K562 (cell line): Measurements from ENCODE around the gene MPHOSPH6. TPM values are rescaled to one million over a fixed set of nuclear protein-coding genes. Genes with fewer than 3 reads are reported as not detected.

Experiments
- ATAC-seq: fragments of 200-7000 bp; cut with Tn5 transposase; 3 replicates; pipeline ENCODE4 v1.9.1; 2020; ENCODE audit warnings: moderate library complexity
- BruUV-seq: library from RNA; stranded (reverse); fragments of 400-500 nt; replicated peaks from 2 replicates; lab custom pipeline; 2021; lab: Mats Ljungman, UMichigan
- CTCF ChIA-PET: fragments of 300-600 bp; formaldehyde crosslinking; extraction: SDS; loops from one replicate; lab custom pipeline; 2021; ENCODE audit warnings: low intra/inter-chr PET ratio; lab: Yijun Ruan, JAX
- POLR2A ChIA-PET: fragments of 300-600, 350-650 bp; sonication (Branson Sonifier 250); formaldehyde crosslinking; extraction: SDS; loops from one replicate; lab custom pipeline; 2021; ENCODE audit warnings: antibody characterized with exemption, inconsistent platforms; lab: Yijun Ruan, JAX
- DNase-seq, 4 experiments: peaks; one replicate each; pipeline versions ENCODE4 v3.0.0 to v3.0.0-alpha.2; 2011 to 2018; ENCODE audit warnings: low spot score in 3 of 4, mixed read lengths in 3 of 4; ENCODE audit errors: extremely low read depth in 1 of 4
- FAIRE-seq: peaks from 2 replicates; lab custom pipeline; 2011; peaks lifted over from hg19 to GRCh38; lab: Jason Lieb, UNC
- H2AFZ ChIP-seq: 2 replicates; pipeline ENCODE4 v1.6.0; 2011; ENCODE audit warnings: low read depth, low read length, control low read depth, inconsistent platforms
- H3K27ac ChIP-seq: fragments of 200-600 bp; 3 replicates; pipeline ENCODE4 v1.8.0; 2011; ENCODE audit warnings: low read depth, mild to moderate bottlenecking, control low read depth, inconsistent platforms, low read length, moderate library complexity, mixed read lengths; ENCODE audit errors: extremely low read depth
- H3K27me3 ChIP-seq, 2 experiments: fragments of 300-600 bp in 1 of 2; 2 replicates in 1 of 2; 3 replicates in 1 of 2; pipeline versions ENCODE4 v1.6.0 to v1.8.0; 2011; ENCODE audit warnings: inconsistent platforms in 2 of 2, low read length in 2 of 2, mild to moderate bottlenecking in 1 of 2, mixed read lengths in 1 of 2, moderate library complexity in 1 of 2; ENCODE audit not compliant: control insufficient read depth in 2 of 2, insufficient read depth in 2 of 2
- H3K36me3 ChIP-seq: fragments of 300-600 bp; 3 replicates; pipeline ENCODE4 v1.8.0; 2011; ENCODE audit warnings: mild to moderate bottlenecking, low read length, inconsistent platforms; ENCODE audit not compliant: control insufficient read depth, insufficient read depth
- H3K4me1 ChIP-seq, 2 experiments: fragments of 200-600 bp in 1 of 2; replicated peaks in 1 of 2; 2 replicates in 1 of 2; 3 replicates in 1 of 2; pipeline versions ENCODE4 v1.5.1 to v1.8.0; 2011; ENCODE audit warnings: inconsistent platforms in 2 of 2, low read length in 2 of 2, mild to moderate bottlenecking in 1 of 2, mixed read lengths in 1 of 2, moderate library complexity in 1 of 2; ENCODE audit not compliant: control insufficient read depth in 2 of 2, insufficient read depth in 2 of 2
- H3K4me2 ChIP-seq: 2 replicates; pipeline ENCODE4 v1.6.1; 2011; ENCODE audit warnings: low read length, control low read depth, inconsistent platforms, mixed read lengths; ENCODE audit not compliant: insufficient read depth
- H3K4me3 ChIP-seq: fragments of 200-600 bp; sonication (generic), shearing (Covaris generic); 2 replicates; pipeline ENCODE4 v1.5.1; 2016; ENCODE audit warnings: control low read depth, inconsistent platforms
- H3K79me2 ChIP-seq: fragments of 200-600 bp; 3 replicates; pipeline ENCODE4 v1.8.0; 2011; ENCODE audit warnings: low read length, inconsistent platforms; ENCODE audit not compliant: control insufficient read depth, insufficient read depth
- H3K9ac ChIP-seq, 2 experiments: 2 replicates each; pipeline versions ENCODE4 v1.6.0 to v1.6.1; 2011; ENCODE audit warnings: low read depth in 2 of 2, low read length in 2 of 2, control low read depth in 1 of 2, inconsistent platforms in 1 of 2, mild to moderate bottlenecking in 1 of 2, mixed read lengths in 1 of 2; ENCODE audit not compliant: insufficient read depth in 1 of 2
- H3K9me1 ChIP-seq: one replicate; pipeline ENCODE4 v1.6.0; 2011; ENCODE audit warnings: inconsistent platforms, mild to moderate bottlenecking, low read length, moderate library complexity; ENCODE audit not compliant: control insufficient read depth, insufficient read depth
- H3K9me3 ChIP-seq: replicated peaks from 2 replicates; pipeline ENCODE4 v1.5.1; 2011; ENCODE audit warnings: low read depth, low read length, inconsistent platforms; ENCODE audit not compliant: control insufficient read depth, insufficient read depth
- H4K20me1 ChIP-seq: replicated peaks from 2 replicates; pipeline ENCODE4 v1.6.1; 2011; ENCODE audit warnings: low read length, inconsistent platforms, mixed read lengths; ENCODE audit not compliant: control insufficient read depth, insufficient read depth
- CREB3 ChIP-seq: fragments of 450-650 bp; conservative IDR thresholded peaks from 2 replicates; pipeline ENCODE4 v1.6.1; 2016; ENCODE audit warnings: missing genetic modification characterization, low read depth, mild to moderate bottlenecking, missing compliant biosample characterization, moderate library complexity
- FOXP4 ChIP-seq: sonication (generic); formaldehyde crosslinking; IDR thresholded peaks from 2 replicates; pipeline ENCODE4 v1.8.0; 2022; ENCODE audit warnings: mild to moderate bottlenecking, missing genetic modification reagents, borderline replicate concordance
- MYBL2 ChIP-seq, 2 experiments: fragments of 450-650 bp in 1 of 2; sonication (generic) in 1 of 2; formaldehyde crosslinking in 1 of 2; IDR thresholded peaks; 2 replicates each; pipeline versions ENCODE4 v1.6.1 to v1.8.1; 2017 to 2022; ENCODE audit warnings: borderline replicate concordance in 1 of 2, inconsistent platforms in 1 of 2, low read depth in 1 of 2, mild to moderate bottlenecking in 1 of 2, missing genetic modification reagents in 1 of 2, moderate library complexity in 1 of 2
- PHF8 ChIP-seq: fragments of 200-600 bp; sonication (generic); IDR thresholded peaks from 2 replicates; pipeline ENCODE4 v1.6.1; 2012; ENCODE audit warnings: mixed run types, mild to moderate bottlenecking, inconsistent platforms, low read length, moderate library complexity, borderline replicate concordance
- PRPF4 ChIP-seq: fragments of 200-400 bp; formaldehyde crosslinking; IDR thresholded peaks from one replicate; pipeline ENCODE4 v1.6.1; 2017; ENCODE audit warnings: low read length, low read depth, mild to moderate bottlenecking; ENCODE audit not compliant: insufficient read depth, poor library complexity, severe bottlenecking
- TFAP4 ChIP-seq: sonication (generic); formaldehyde crosslinking; IDR thresholded peaks from 2 replicates; pipeline ENCODE4 v1.8.0; 2022; ENCODE audit warnings: missing genetic modification reagents, mild to moderate bottlenecking, moderate library complexity, borderline replicate concordance
- ZFP36 ChIP-seq: fragments of 150-350 bp; IDR thresholded peaks from 2 replicates; pipeline ENCODE4 v1.6.1; 2018; ENCODE audit warnings: low read length, low read depth; ENCODE audit not compliant: partially characterized antibody
- ZNF184 ChIP-seq: sonication (generic); formaldehyde crosslinking; IDR thresholded peaks from 2 replicates; pipeline ENCODE4 v1.5.0; 2020; ENCODE audit warnings: missing genetic modification reagents
- ZNF431 ChIP-seq: sonication (generic); formaldehyde crosslinking; IDR thresholded peaks from 2 replicates; pipeline ENCODE4 v1.8.0; 2022; ENCODE audit warnings: mild to moderate bottlenecking, missing genetic modification reagents
- WGBS: fragments of 100-300 bp; shearing (Covaris generic); methylation state at CpG from one replicate; pipeline ENCODE4 v1.1.6; 2016; ENCODE audit warnings: low coverage, mixed read lengths; ENCODE audit not compliant: insufficient coverage; ENCODE audit errors: missing lambda C conversion rate; 5-methylcytosine and 5-hydroxymethylcytosine counted together
- in situ Hi-C: fragments of 300-500 bp; cut with MboI; formaldehyde crosslinking; loops from 4 replicates; pipeline ENCODE4 v1.15.0; 2018; ENCODE audit warnings: inconsistent platforms, mixed read lengths
- intact Hi-C: fragments of 100-400 bp; cut with micrococcal nuclease; formaldehyde crosslinking; loops from 2 replicates; pipeline ENCODE4 v1.14.2; 2022
- polyA plus RNA-seq, 8 experiments: library from polyadenylated mRNA; depleted of rRNA in 4 of 8; stranded (reverse) in 5 of 8; unstranded in 3 of 8; fragments of >200 nt; fragmentation: Nextera tagmentation in 2 of 8; fragmentation: Illumina TruSeq in 1 of 8; extraction: Ambion mirVana in 2 of 8; extraction: Trizol in 1 of 8; gene quantifications; 2 replicates each; pipeline versions ENCODE4 v1.2.1 to v1.2.3, GENCODE V29; 2011 to 2014; ENCODE audit warnings: inconsistent platforms in 1 of 8, missing spikeins in 1 of 8
- total RNA-seq, 7 experiments: library from RNA; depleted of rRNA in 6 of 7; stranded (reverse); fragments of >200 nt in 6 of 7; fragmentation: Illumina TruSeq in 2 of 7; extraction: Trizol in 2 of 7; gene quantifications; 2 replicates each; pipeline versions ENCODE4 v1.2.1 to v1.2.3, GENCODE V29; 2011 to 2021; ENCODE audit warnings: low replicate concordance in 1 of 7

MPHOSPH6 gene
- total and polyA plus RNA-seq, 9 of the 15 experiments (the other 6 are each of a cell fraction or from before 2014, with no cell fraction given): 37.0 to 153 (median 76.7) TPM

GRCh38 chr16:82116535-82116934, 53.5 kb downstream of the MPHOSPH6 start:
- no TSS peak for BruUV-seq
- H3K4me3 ChIP-seq: no peak overlapping the region
- no peaks in the 10 kb centered on the region for H3K9me1 ChIP-seq
- in situ Hi-C loops (no loop called here), intact Hi-C loops (no loop called here)
- H3K36me3 ChIP-seq: no peaks in the 10 kb centered on the region
- no peak overlapping the region for H3K4me2 ChIP-seq
- 0% methylated on average over 1 of the region's 1 CpG for WGBS
- DNase-seq (no peak), FAIRE-seq (no peak), ATAC-seq (no peak)
- TF ChIP-seq ZNF431 (no peak), FOXP4 (no peak)
- H3K9ac ChIP-seq: no peak overlapping the region
- H3K9me3 ChIP-seq: no peaks in the 10 kb centered on the region
- no peak overlapping the region for H3K27ac ChIP-seq
- no peaks in the 10 kb centered on the region for H4K20me1 ChIP-seq
- H2AFZ ChIP-seq: no peak overlapping the region
- POLR2A ChIA-PET: no interaction called here
- no peaks in the 10 kb centered on the region for H3K4me1 ChIP-seq
- peaks cover 9 to 19% of the 10 kb centered on the region in 2 experiments for H3K27me3 ChIP-seq
- CTCF ChIA-PET: no interaction called here
- H3K79me2 ChIP-seq: no peaks in the 10 kb centered on the region

- Histone ChIP-seq H3K4me3 (no peak overlapping the region), H2AFZ (no peak overlapping the region), H4K20me1 (no peaks in the 10 kb centered on the region), H3K4me2 (no peak overlapping the region), H3K79me2 (no peaks in the 10 kb centered on the region), H3K36me3 (no peaks in the 10 kb centered on the region), H3K27me3 (peaks cover 12 to 18% of the 10 kb centered on the region in 2 experiments; a peak in 4 of 5 replicates), H3K4me1 (no peaks in the 10 kb centered on the region), H3K9me1 (no peaks in the 10 kb centered on the region), H3K9ac (no peak overlapping the region), H3K27ac (no peak overlapping the region), H3K9me3 (no peaks in the 10 kb centered on the region)
- BruUV-seq: no TSS peak
- TF ChIP-seq ZNF184 (CRISPR knock-in tag): no peak
- no peak for TF ChIP-seq PRPF4
- no peak for TF ChIP-seq MYBL2 (IDR thresholded peaks at IDR 0.05; ENCODE audit: low read depth)
- TF ChIP-seq MYBL2 (CRISPR knock-in tag; IDR thresholded peaks at IDR 0.05; ENCODE audit: borderline replicate concordance): no peak
- TF ChIP-seq CREB3: no peak
- no peak for TF ChIP-seq ZFP36
- TF ChIP-seq PHF8: no peak
- TF ChIP-seq TFAP4: no peak
- intact Hi-C loops (no loop called here), in situ Hi-C loops (no loop called here)
- FAIRE-seq (no peak), DNase-seq (no peak), ATAC-seq (no peak)
- ChIA-PET POLR2A (interaction anchor here (1.5 kb wide), 1 partner anchor 11 kb away, joined by 4 read pairs; no protein-coding TSS in a partner anchor), CTCF (no interaction called here)
- 1% methylated on average over 3 of the region's 3 CpGs for WGBS
These were observed 56.3 kb downstream of the MPHOSPH6 start for GRCh38 chr16:82113741-82114140.
